HCT116 (cell line): ENCODE results near the gene ZYX. TPM values are rescaled to one million over a fixed set of nuclear protein-coding genes. Genes with fewer than 3 reads are reported as not detected.

ENCODE experiments used
- ATAC-seq: fragments of 200-7000 bp; cut with Tn5 transposase; 2 replicates; pipeline ENCODE4 v1.9.1; 2020; ENCODE audit warnings: mild to moderate bottlenecking, moderate library complexity
- BruUV-seq: library from RNA; stranded (reverse); fragments of 400-500 nt; replicated peaks from 2 replicates; lab custom pipeline; 2021; lab: Mats Ljungman, UMichigan
- CTCF ChIA-PET: fragments of 300-600 bp; sonication (Branson Sonifier 250); formaldehyde crosslinking; loops from one replicate; lab custom pipeline; 2021; ENCODE audit warnings: antibody characterized with exemption; lab: Charles Lee
- POLR2A ChIA-PET: fragments of 300-600, 350-600 bp; sonication (Branson Sonifier 250); formaldehyde crosslinking; loops from one replicate; lab custom pipeline; 2021; ENCODE audit warnings: antibody characterized with exemption; lab: Charles Lee
- RAD21 ChIA-PET, 2 experiments: fragments of 300-600 bp; sonication (Branson Sonifier 250); formaldehyde crosslinking; loops; one replicate each; lab custom pipeline; 2023; ENCODE audit warnings: low total read pairs in 2 of 2; ENCODE audit not compliant: uncharacterized antibody in 2 of 2, unreplicated experiment in 2 of 2, low non-redundant PET in 1 of 2; lab: Charles Lee
- DNase-seq: peaks from one replicate; pipeline ENCODE4 v3.0.0-alpha.2; 2010; ENCODE audit warnings: low read depth, low spot score
- H2AFZ ChIP-seq: fragments of 200-600 bp; shearing (Covaris generic), sonication (generic); 2 replicates; pipeline ENCODE4 v1.6.1; 2017; ENCODE audit warnings: low read depth, mixed run types, mixed read lengths, antibody characterized with exemption, low read length; ENCODE audit not compliant: poor library complexity, severe bottlenecking
- H3K27ac ChIP-seq: 2 replicates; pipeline ENCODE4 v1.5.1; 2012; ENCODE audit warnings: low read depth, low read length
- H3K27me3 ChIP-seq: fragments of 200-600 bp; sonication (generic); 2 replicates; pipeline ENCODE4 v1.6.1; 2016; ENCODE audit warnings: mixed run types, low read length, mixed read lengths; ENCODE audit not compliant: insufficient read depth
- H3K36me3 ChIP-seq, 2 experiments: fragments of 200-500 bp in 1 of 2; fragments of 200-600 bp in 1 of 2; sonication (Bioruptor generic) in 1 of 2; sonication (generic) in 1 of 2; 2 replicates each; pipeline versions ENCODE4 v1.5.1 to v1.6.1; 2014 to 2016; ENCODE audit warnings: low read length in 2 of 2, inconsistent platforms in 1 of 2, mixed read lengths in 1 of 2, mixed run types in 1 of 2; ENCODE audit not compliant: insufficient read depth in 2 of 2, control insufficient read depth in 1 of 2
- H3K4me1 ChIP-seq, 2 experiments: fragments of 200-600 bp in 1 of 2; sonication (generic) in 1 of 2; 2 replicates each; pipeline versions ENCODE4 v1.5.1 to v1.6.1; 2012 to 2017; ENCODE audit warnings: low read length in 2 of 2, inconsistent platforms in 1 of 2, mild to moderate bottlenecking in 1 of 2, mixed read lengths in 1 of 2, mixed run types in 1 of 2, moderate library complexity in 1 of 2; ENCODE audit not compliant: insufficient read depth in 2 of 2, control insufficient read depth in 1 of 2
- H3K4me2 ChIP-seq: fragments of 200-600 bp; sonication (generic); 2 replicates; pipeline ENCODE4 v1.6.1; 2017; ENCODE audit warnings: mixed run types, low read length, mixed read lengths
- H3K4me3 ChIP-seq, 2 experiments: fragments of 200-600 bp in 1 of 2; sonication (generic) in 1 of 2; replicated peaks in 1 of 2; 2 replicates each; pipeline ENCODE4 v1.5.1; 2011 to 2016; ENCODE audit warnings: low read length in 2 of 2, control low read depth in 1 of 2, low read depth in 1 of 2, mild to moderate bottlenecking in 1 of 2, mixed read lengths in 1 of 2, mixed run types in 1 of 2
- H3K79me2 ChIP-seq: fragments of 200-600 bp; sonication (generic); 2 replicates; pipeline ENCODE4 v1.6.1; 2017; ENCODE audit warnings: mild to moderate bottlenecking, mixed run types, low read length, moderate library complexity, mixed read lengths; ENCODE audit not compliant: insufficient read depth
- H3K9ac ChIP-seq: fragments of 200-600 bp; sonication (generic); 2 replicates; pipeline ENCODE4 v1.6.1; 2016; ENCODE audit warnings: low read length, mixed read lengths
- H3K9me2 ChIP-seq: fragments of 200-600 bp; sonication (generic), shearing (Covaris generic); 2 replicates; pipeline ENCODE4 v1.6.1; 2017; ENCODE audit warnings: mixed run types, mild to moderate bottlenecking, moderate library complexity; ENCODE audit not compliant: insufficient read depth
- H3K9me3 ChIP-seq, 2 experiments: fragments of 200-500 bp in 1 of 2; fragments of 200-600 bp in 1 of 2; sonication (Bioruptor generic) in 1 of 2; sonication (generic) in 1 of 2; 2 replicates each; pipeline ENCODE4 v1.6.1; 2014 to 2017; ENCODE audit warnings: low read length in 2 of 2, mixed read lengths in 2 of 2, inconsistent platforms in 1 of 2, low read depth in 1 of 2, mild to moderate bottlenecking in 1 of 2, mixed run types in 1 of 2, moderate library complexity in 1 of 2; ENCODE audit not compliant: control insufficient read depth in 1 of 2, insufficient read depth in 1 of 2
- H4K20me1 ChIP-seq: fragments of 200-600 bp; sonication (generic), shearing (Covaris generic); 2 replicates; pipeline ENCODE4 v1.6.1; 2017; ENCODE audit warnings: mixed run types, mild to moderate bottlenecking, moderate library complexity; ENCODE audit not compliant: insufficient read depth
- ELF1 ChIP-seq: IDR thresholded peaks from 2 replicates; pipeline ENCODE4 v1.6.1; 2012; ENCODE audit warnings: low read depth, borderline replicate concordance
- EZH2phosphoT487 ChIP-seq: fragments of 200-600 bp; IDR thresholded peaks from 2 replicates; pipeline ENCODE4 v1.6.1; 2018; ENCODE audit warnings: antibody characterized with exemption, borderline replicate concordance
- FOSL1 ChIP-seq: IDR thresholded peaks from 2 replicates; pipeline ENCODE4 v1.6.1; 2012; ENCODE audit warnings: low read depth
- POLR2AphosphoS5 ChIP-seq: IDR thresholded peaks from 2 replicates; pipeline ENCODE4 v1.6.1; 2011; ENCODE audit warnings: mild to moderate bottlenecking, low read depth, low read length, moderate library complexity
- TCF7L2 ChIP-seq: IDR thresholded peaks from 2 replicates; pipeline ENCODE4 v1.7.0; 2011; ENCODE audit warnings: borderline replicate concordance, inconsistent platforms; ENCODE audit not compliant: insufficient read depth, insufficient read length; ENCODE audit errors: extremely low read depth
- YY1 ChIP-seq: IDR thresholded peaks from 2 replicates; pipeline ENCODE4 v1.6.1; 2011; ENCODE audit warnings: low read length, low read depth, moderate library complexity, mild to moderate bottlenecking; ENCODE audit not compliant: insufficient replicate concordance; ENCODE audit errors: extremely low read depth
- ZFX ChIP-seq: fragments of 450-650 bp; IDR thresholded peaks from 2 replicates; pipeline ENCODE4 v1.6.1; 2017
- intact Hi-C: fragments of 100-400 bp; cut with micrococcal nuclease; formaldehyde crosslinking; loops from 2 replicates; pipeline ENCODE4 v1.10.0; 2022
- total RNA-seq: library from RNA; stranded (reverse); gene quantifications from one replicate; pipeline ENCODE4 v1.2.1, GENCODE V29; 2021; ENCODE audit not compliant: unreplicated experiment

The ZYX gene
- total RNA-seq, 1 experiment from 2014 or later, result 144 TPM

DNA sequence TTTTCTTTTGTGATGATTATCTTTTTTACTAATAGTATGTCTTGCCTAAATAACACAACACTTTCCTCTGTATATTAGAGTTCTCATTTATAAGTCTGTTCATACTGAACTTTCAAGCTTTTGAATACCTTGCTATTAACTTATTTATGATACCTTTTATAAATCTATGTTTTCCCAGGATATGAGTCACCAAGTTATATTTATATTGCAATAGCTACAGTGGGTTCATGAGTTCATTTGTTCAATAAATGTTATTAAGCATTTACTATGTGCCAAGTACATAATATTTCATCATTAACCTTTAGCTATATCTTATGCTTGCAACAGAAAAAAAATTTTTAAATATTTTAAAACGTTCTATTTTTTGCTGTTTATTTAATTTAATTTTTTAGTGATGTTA is 46.9 kb upstream of the ZYX start:
- H3K4me3 ChIP-seq, result no peak overlapping the region
- intact Hi-C loops, result no loop called here

DNA sequence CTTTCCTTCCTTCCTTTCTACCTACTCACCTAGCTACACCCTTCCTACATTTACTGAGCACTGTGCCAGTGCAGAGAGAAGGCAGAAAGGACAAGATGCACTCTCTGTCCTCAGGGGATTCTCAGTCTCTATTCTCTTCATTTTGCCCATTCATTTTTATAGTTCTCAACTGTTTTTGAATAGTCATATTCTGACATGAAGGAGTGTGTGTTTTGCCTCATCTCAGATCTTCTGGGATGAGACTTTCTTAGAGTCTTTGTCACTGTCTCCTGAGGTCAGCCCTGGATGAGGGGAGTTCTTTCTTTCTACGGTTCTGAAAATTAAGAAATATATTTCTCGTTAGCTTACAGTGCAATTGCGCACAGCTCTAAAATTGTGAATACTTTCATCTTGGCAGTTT is 43.9 kb upstream of the ZYX start:
- H3K79me2 ChIP-seq, result no peaks in the 10 kb centered on the region
- no peaks in the 10 kb centered on the region for H4K20me1 ChIP-seq
- H3K27me3 ChIP-seq, result 0 out of 2 replicates have a peak, but pooled peaks cover 6% of the 10 kb centered on the region
- CTCF ChIA-PET, result interaction anchor here (1.7 kb wide), 1 partner anchor 8 kb away, joined by 14 read pairs; no protein-coding TSS in a partner anchor
- H3K9me3 ChIP-seq, result no peaks in the 10 kb centered on the region
- RAD21 ChIA-PET, result no interaction called here
- no peak for ATAC-seq
- H3K4me1 ChIP-seq, result peaks cover 0 to 8% of the 10 kb centered on the region in 2 experiments; a peak in 2 of 4 replicates
- no peak overlapping the region for H2AFZ ChIP-seq
- no peak overlapping the region for H3K4me2 ChIP-seq
- H3K4me3 ChIP-seq, result no peak overlapping the region
- DNase-seq, result no peak
- H3K9ac ChIP-seq, result no peak overlapping the region
- BruUV-seq, result no TSS peak
- no peaks in the 10 kb centered on the region for H3K36me3 ChIP-seq
- H3K27ac ChIP-seq, result no peak overlapping the region
- TF ChIP-seq ELF1, result no peak
- no peak for TF ChIP-seq YY1
- TF ChIP-seq POLR2AphosphoS5, result no peak
- no peak for TF ChIP-seq TCF7L2
- TF ChIP-seq EZH2phosphoT487, result no peak
- POLR2A ChIA-PET, result no interaction called here
- intact Hi-C loops, result no loop called here
- no peaks in the 10 kb centered on the region for H3K9me2 ChIP-seq

More for the DNA sequence above, 46.9 kb upstream of the ZYX start:
- no peak overlapping the region for H3K4me2 ChIP-seq
- no peaks in the 10 kb centered on the region for H3K9me3 ChIP-seq
- no peak overlapping the region for H3K9ac ChIP-seq
- H3K36me3 ChIP-seq, result no peaks in the 10 kb centered on the region
- H3K79me2 ChIP-seq, result no peaks in the 10 kb centered on the region
- no peak overlapping the region for H3K27ac ChIP-seq
- ChIA-PET POLR2A (no interaction called here), CTCF (interaction anchor here (0.8 to 2.1 kb wide), 3 partner anchors 11 to 82 kb away, joined by 3 to 6 read pairs (median 3); no protein-coding TSS in a partner anchor), RAD21 (no interaction called here)
- BruUV-seq, result no TSS peak
- TF ChIP-seq FOSL1 (peak; percentile 25; the same call in 1 of the 2 replicates), ZFX (no peak)
- H2AFZ ChIP-seq, result peak overlapping the region; percentile 70
- peaks cover 0 to 23% of the 10 kb centered on the region in 2 experiments; a peak in 2 of 4 replicates for H3K4me1 ChIP-seq
- 0 out of 2 replicates have a peak, but pooled peaks cover 6% of the 10 kb centered on the region for H3K27me3 ChIP-seq
- H4K20me1 ChIP-seq, result no peaks in the 10 kb centered on the region
- DNase-seq (no peak), ATAC-seq (no peak)
- no peaks in the 10 kb centered on the region for H3K9me2 ChIP-seq
